ENCODE data around the gene EFHB.
A peak's percentile ranks its signal among the peaks of the same experiment; 100 is the strongest.
"Not testable (repeated sequence)": the region's sequence is repeated elsewhere in the genome, so short reads cannot be mapped to it uniquely, and the experiment has no call there.

The EFHB gene

DNA sequence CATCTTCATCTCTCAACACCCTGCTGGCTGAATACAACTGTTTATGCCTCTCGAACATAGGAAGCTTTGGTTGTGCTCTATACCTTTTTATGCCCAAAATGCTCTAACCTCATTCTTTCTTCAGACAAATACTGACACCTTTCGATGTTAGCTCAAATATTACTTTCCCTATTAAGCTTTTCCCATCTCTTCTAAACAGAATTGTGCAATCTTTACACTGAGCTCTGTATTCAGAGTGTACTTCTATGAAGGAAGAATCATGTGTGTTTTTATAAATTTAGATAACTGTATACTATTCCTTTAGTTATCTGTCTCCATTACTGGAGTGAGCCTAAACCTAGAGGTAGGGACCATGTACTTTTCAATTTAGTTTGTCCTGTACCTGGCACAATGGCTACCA lies 1.6 kb downstream of the EFHB start:
- FAIRE-seq (no peak), DNase-seq (ENCODE audit: insufficient read length, low spot score) (no peak)

DNA sequence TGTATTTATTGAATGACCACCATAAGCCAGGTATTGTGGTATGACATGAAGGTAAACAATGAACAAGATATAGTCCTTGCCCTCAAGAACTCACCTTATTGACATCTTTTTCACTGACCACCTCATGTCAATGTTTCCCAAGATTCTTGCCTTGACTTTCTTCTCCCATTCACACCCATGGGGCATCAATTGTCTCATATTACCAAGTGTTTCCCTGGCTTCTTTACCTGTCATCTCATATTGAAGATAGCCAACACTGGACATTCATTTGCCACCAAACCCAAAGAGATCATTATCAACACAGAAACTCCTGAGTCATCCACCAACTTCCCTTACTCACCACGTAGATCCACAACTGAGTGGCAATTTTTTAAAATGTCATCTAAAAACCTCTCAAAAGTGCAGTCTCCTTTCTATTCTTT lies 2.2 kb downstream of the EFHB start:
- FAIRE-seq = no peak
- no peak for DNase-seq (ENCODE audit: insufficient read length, low spot score)

DNA sequence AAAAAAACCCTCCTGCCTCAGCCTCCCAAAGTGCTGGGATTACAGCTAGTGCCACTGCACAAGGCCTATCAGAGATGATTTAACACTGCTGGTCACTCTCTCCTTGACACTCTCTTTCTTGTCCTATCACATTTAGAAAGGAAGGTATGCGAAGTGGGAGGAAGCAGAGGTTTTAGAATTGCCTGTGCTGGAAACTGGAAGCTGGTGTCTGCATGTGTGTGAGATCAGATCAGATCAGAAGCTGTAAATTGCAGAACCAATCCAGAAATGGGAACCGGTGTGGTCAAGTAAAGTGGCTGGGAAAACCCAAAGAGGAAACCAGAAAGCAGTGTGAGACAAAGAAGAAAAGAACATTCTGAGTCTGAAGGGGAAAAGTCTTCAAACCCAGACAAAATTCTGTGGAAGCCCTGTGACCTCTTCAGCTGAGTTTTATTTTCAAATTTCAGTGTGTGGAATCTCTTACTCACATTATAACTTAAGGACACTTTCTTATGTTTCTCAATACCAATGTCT lies 2.8 kb downstream of the EFHB start:
- DNase-seq (ENCODE audit: insufficient read length, low spot score) (peak; percentile 13), FAIRE-seq (peak; percentile 79)

DNA sequence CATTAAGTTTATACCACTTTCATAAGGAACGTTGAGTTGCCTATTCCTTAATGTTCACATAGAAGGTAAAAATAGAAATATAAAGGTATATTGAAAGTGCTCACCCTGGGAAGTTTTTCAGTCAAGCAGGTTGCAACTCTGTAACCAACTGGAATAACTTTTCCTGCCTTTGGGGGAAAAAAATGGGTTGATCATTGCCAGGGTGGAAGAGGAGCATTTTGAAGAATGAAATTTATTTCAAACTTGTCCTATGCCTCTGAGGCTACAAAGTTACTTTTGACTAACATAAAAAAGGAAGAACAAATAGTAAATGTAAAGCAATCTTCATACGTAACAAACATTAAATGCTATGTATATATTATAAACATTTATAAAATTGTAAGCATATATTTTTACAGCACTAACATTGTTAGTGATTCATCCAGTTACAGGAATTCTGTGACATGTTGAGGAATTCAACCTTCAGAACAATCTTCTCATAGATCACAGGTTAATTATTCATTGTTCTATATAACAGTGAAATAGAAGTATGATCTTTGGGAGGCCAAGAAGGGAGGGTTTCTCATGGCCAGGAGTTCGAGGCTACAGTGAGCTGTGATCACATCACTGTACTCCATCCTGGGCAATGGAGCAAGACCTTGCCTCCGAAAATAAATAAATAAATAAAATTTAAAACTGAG lies 13.5 kb downstream of the EFHB start:
- no peak for DNase-seq (ENCODE audit: insufficient read length, low spot score)
- no peak for FAIRE-seq

DNA sequence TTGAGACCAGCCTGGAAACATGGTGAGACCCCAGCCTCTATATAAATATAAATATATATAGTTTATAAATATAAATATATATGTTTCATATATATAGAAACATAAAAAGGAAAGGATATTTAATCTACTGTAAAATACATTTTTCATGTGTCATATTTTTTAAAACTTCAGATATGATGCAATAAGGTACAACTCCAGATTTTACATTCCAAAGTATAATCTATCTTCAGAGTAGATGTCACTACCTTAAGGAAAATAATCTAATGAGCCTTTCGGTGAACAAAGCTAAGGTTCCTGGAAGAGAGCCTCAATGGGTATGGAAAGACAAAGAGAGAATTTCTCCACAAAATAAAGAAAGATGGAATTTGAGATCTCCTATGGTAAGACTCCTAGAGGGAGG lies 16.9 kb downstream of the EFHB start:
- FAIRE-seq (no peak), DNase-seq (ENCODE audit: insufficient read length, low spot score) (no peak)

DNA sequence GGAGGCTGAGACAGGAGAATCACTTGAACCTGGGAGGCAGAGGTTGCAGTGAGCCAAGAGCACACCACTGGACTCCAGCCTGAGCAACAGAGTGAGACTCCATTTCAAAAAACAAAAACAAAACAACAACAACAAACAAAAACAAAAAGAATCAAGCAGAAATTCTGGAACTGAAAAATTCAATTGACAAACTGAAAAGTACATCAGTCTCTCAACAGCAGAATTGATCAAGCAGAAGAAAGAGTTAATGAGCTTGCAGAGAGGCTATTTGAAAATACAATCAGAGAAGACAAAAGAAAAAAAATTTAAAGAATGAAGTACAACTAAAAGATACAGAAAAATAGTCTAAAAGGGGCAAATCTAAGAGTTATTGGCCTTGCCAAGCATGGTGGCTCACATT lies 22.6 kb downstream of the EFHB start:
- DNase-seq (ENCODE audit: insufficient read length, low spot score) (no peak), FAIRE-seq (no peak)

DNA sequence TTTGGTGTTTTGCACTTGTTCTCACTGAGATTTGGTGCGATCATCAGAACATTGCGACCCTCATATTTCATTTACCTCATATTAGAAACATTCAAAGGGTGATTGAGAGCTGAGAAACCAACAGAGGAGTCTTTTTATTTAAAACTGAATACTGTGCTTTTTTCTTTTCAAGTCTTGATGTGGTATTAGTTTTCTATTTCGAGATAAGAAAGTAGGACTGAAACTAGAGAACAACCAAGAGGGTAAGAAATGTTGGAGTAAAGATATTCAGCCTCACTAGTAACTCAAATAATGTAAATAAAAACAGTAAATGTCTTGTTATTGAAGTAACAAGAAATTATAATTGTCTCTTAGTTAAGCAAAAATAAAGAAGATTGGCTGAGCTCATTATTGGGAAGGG lies 26.5 kb downstream of the EFHB start:
- no peak for FAIRE-seq
- DNase-seq (ENCODE audit: insufficient read length, low spot score) = no peak

DNA sequence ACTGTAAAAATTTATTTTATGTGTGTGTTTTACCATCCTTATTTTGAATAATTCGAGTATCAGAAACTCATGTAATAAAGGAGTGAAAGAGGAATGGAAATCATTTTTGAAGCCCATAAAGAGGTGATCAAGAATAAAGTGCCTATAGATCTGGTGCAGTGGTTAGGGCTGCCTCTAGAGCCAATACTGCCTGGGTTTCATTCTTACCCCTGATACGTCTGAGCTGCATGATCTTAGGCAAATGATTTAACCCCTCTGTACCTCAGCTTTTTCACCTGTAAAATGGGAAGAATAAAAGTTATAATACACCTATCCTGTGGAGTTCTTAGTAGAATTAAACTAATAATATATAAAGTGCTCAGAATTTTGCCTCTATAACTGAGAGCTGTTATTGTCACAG lies 30.4 kb downstream of the EFHB start:
- FAIRE-seq (no peak), DNase-seq (ENCODE audit: insufficient read length, low spot score) (no peak)

DNA sequence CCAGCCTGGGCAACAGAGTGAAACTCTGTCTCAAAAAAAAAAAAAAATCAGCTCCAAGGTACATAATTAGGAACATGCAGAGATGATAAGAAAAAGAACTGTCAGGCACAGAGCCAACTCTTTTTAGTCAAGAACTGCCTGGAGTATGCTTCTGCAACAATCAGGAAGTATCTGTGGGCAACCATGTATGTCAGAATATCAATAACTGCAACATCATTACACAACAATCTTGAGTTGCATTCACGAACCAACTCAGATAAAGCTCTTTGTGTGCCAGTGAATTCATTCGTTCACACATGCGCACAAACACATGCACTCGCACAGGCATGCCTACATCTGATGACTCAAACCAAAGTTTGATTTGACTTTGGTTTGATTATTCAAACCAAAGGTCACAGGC lies 32.1 kb downstream of the EFHB start:
- DNase-seq (ENCODE audit: insufficient read length, low spot score) (no peak), FAIRE-seq (no peak)

DNA sequence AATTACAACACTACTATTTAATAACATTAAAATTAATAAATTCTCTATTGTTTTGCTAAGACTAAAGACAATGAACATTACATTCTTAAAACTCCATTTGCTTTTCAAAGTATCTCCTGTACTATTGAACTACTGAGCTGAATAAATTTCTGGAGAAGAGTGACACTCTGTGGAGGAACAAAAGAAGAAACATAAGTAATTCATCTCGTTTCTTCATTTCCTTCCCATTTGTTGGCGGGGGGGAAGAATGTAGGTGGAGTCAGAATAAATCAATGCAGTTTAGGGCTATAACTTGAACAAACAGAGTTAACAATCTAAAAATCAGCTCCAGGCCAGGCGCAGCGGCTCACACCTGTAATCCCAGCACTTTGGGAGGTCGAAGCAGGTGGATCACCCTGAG lies 32.7 kb downstream of the EFHB start:
- DNase-seq (ENCODE audit: insufficient read length, low spot score) (no peak), FAIRE-seq (no peak)

DNA sequence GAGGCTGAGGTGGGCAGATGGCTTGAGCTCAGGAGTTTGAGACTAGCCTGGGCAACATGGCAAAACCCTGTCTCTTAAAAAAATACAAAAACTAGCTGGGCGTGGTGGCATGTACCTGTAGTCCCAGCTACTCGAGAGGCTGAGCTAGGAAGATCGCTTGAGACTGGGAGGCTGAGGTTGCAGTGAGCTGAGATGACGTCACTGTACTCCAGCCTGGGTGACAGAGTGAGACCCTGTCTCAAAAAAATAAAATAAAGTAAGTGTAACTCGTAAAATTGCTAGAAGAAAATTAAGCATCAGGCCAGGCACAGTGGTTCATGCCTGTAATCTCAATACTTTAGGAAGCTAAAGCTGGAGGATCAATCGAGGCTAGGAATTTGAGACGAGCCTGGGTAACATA lies 34.2 kb downstream of the EFHB start:
- DNase-seq (ENCODE audit: insufficient read length, low spot score); FAIRE-seq: not testable (repeated sequence)

DNA sequence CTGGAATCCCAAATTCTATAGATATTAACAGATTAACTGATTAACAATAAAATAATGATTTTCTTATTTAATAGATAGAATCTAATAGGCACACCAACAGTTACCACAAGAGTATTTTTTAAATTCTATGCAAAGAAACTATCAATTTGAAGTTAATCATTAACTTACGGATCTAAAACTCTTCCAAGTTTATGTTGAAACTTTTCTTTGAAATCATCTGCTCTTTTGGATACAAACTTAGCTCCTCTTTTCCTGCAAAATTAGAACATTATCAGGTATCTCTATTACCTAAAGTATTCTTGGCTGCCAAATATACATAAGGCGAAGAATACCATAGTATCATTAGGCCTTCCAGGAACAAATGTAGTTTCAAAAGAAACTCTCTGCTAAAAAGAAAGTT lies 34.8 kb downstream of the EFHB start:
- FAIRE-seq = no peak
- DNase-seq (ENCODE audit: insufficient read length, low spot score) = no peak

DNA sequence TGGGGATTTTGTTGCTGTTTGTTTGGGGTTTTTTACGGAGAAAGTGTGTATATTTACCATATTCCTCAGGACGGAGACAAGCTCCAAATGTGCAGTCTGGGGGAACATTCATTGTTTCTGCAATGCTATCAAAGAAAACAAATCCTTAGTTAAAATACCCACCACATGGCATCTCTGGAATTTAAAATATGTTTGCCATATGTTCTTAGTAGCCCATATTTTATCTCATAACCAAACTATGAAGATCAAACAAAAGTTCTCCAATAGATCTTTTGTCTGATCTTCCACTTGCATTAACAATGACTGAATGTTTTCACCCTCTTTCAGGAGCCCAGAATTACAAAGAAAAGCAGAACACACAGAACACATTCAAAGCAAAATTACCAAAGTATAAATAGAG lies 35.3 kb downstream of the EFHB start:
- DNase-seq (ENCODE audit: insufficient read length, low spot score) (no peak), FAIRE-seq (no peak)

DNA sequence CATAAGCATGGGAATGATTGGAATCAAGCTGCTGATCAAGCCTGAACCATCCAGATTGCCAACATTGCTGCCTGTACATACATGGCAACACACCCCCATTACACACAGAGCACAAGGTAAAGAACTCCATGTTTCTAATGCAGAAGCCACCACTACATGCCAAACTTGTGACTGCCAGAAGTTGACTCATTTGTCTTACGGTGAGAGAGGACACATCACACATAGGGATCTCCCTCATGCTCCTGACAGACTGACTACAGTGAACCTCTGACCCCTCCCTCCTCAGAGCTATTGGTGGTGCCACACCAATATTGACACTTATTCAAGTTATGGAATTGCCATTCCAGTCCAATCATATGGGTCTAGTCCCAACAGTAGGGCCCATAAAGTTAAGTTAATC lies 42.3 kb downstream of the EFHB start:
- no peak for FAIRE-seq

DNA sequence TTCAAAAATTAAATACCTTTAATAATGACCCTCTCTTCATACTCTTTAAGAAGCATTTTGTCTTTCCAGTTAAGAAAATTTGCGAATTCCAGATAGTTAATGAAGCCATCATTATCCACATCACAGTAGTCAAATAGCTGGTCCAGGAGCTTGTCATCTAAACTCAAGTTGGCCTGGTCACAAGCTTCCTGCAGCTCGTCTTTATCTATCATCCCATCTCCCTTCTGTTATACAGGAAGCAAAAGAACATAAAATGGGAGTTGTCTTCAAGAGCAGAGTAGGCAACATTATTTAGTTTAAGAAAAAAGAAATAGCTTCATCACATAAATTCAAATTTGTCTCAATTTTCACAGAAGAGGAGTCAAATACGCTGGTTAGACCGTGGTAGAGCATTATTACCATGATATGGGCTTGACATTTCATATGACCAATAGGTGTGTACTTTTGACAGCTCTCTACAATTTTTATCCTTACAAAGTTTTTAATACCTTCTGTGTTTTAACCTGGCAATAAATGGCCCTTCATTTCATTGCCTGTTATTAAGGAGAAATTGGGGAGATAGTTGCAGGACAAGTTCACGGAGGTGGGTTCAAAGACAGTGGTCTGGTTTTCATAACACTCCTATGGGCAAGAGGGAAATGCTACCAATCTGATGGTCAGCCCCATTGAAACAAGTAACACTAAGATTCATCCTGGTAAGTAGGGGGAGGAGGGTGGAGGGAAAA lies 45.4 kb downstream of the EFHB start:
- no peak for DNase-seq (ENCODE audit: insufficient read length, low spot score)

More for the DNA sequence above, 42.3 kb downstream of the EFHB start:
- no peak for DNase-seq (ENCODE audit: insufficient read length, low spot score)

DNA sequence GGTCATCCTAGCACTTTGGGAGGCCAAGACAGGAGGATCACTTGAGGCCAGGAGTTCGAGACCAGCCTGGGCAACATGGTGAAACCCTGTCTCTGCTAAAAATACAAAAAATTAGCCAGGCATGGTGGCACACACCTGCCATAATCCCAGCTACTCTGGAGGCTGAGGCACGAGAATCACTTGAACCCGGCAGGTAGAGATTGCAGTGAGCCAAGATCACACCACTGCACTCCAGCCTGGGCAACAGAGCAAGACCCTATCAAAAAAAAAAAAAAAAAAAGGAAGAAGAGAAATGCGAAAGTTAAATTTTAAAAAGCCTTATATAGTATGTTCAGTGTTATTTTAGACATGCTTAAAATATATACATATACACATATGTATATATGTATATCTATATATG lies 46.9 kb downstream of the EFHB start:
- FAIRE-seq; DNase-seq (ENCODE audit: insufficient read length, low spot score): not testable (repeated sequence)

More for the DNA sequence above, 45.4 kb downstream of the EFHB start:
- no peak for FAIRE-seq

DNA sequence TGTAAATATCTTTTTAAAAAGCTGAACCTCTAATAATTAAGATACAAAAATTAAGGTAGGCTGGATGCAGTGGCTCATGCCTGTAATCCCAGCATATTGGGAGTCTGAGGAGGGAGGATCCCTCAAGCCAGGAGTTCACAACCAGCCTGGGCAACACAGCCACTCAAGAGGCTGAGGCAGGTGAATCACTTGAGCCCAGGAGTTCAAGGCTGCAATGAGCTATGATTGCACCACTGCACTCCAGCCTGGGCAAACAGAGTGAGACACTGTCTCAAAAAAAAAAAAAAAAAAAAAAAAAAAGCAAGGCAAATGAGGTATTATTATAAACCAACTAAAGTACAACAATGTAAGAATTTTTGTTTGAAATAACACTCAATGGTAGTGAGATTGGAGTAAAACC lies 47.6 kb downstream of the EFHB start:
- DNase-seq (ENCODE audit: insufficient read length, low spot score) (no peak), FAIRE-seq (no peak)

DNA sequence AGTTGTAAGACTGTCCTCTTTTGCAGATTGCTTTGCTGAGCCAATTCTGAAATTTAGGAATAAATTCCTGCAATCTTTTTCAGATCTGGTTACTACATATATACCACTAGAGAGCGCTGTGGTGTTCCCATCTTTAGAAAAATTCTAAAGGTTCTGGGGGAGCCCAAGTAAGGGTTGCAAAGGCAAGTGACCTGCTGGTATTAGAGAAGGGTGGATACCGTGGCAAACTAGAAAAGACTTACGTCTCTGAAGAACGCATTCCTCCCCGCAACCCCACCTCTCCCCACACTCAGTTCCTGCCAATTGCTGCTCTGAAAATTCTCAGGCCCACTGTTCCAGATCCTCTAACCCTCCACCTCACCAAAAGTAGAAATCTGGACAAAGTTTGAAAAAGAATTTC lies 48.5 kb downstream of the EFHB start:
- FAIRE-seq (peak; percentile 79), DNase-seq (ENCODE audit: insufficient read length, low spot score) (no peak)

DNA sequence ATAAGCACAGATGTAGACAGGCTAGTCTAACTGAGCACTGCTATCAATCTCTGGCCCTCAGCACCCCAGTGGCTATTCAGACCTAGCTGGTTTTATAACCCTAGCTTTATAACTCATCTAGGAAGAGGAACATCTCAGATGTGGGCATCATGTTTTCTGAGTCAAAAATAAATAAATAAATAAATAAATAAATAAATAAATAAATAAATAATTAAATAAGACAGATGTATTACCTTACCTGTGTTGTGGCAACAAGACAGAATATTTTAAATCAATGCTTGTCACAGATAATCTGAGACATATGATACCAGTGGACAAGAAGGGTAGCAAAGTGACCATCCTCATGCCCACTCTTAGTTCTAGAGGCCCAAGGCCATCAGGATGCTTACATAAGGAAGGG lies 52.2 kb downstream of the EFHB start:
- FAIRE-seq = no peak

DNA sequence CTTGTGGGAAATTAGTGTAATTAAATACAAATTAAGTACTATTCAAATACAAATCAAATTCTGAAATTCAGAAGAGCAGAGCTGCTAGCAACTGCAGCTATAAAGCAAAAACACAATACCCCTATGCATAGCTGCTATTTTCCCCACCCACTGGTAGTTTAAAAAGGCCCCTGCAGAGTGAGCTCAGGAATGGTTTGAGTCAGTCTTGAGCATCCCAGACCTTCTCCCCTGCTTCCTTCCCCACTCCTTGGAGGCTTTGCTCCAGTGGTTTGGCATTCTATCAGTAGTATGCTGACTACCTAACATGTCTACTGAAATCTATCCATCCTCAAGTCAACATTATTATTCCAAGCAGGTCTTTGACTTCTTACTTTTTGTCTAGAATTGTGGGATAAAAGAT lies 53.0 kb downstream of the EFHB start:
- FAIRE-seq = no peak
- no peak for DNase-seq (ENCODE audit: insufficient read length, low spot score)

More for the DNA sequence above, 52.2 kb downstream of the EFHB start:
- DNase-seq (ENCODE audit: insufficient read length, low spot score) = no peak

DNA sequence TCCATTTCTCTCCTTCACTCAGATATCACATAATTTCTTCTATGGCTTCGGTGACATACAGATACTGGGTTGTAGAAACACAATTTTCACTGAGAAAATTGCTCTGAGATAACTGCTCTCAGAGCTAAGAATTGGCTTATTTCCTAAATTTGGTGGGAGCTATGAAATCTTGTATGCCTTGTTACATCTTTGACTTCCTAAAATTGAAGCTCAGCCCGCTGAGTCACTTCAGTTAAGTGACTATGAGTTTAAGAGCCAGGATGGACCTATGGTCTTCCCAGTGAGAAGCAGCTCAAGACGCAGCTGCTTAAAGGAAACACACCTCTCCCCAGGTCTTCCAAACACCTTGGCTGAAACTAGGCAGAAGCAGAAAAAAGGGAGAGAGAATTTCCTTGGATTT lies 56.4 kb downstream of the EFHB start:
- DNase-seq (ENCODE audit: insufficient read length, low spot score) = no peak
- no peak for FAIRE-seq

DNA sequence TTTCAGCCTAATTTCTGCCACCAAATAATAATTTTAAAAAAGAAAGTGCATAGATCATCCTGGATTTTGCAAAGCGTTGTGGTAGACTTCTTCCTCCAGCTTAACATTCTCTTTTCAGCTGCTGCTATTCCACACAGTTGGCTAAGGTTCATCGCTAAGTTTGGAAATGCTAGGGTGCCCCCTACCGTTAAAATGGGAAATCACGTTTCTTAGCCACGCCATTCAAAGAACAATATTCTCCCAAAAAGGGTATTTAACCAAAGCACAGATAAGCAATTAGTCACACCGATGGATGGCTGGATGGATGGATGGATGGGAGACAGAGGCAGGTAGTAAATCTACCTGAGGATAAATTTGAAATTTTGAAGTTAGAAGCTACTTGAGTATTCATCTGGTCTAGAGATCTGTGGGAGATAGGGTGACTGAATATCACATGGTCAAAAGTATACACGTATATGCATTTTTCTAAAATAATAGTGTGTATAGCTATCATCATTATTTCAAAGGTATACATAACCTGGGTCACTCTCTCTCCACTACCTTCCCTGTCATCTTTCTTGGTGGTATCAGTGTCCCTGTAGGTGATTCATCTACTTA lies 67.2 kb downstream of the EFHB start:
- DNase-seq (ENCODE audit: insufficient read length, low spot score) = no peak
- peak; percentile 89 for FAIRE-seq

All from GM19239 (cell line).